HepG2 (cell line): ENCODE results near the gene KDM4E. TPM values are rescaled to one million over a fixed set of nuclear protein-coding genes. Genes with fewer than 3 reads are reported as not detected.

Experiments used
- ATF2 ChIP-seq: sonication (generic); formaldehyde crosslinking; IDR thresholded peaks from 2 replicates; pipeline ENCODE4 v1.4.0; 2020; ENCODE audit warnings: missing genetic modification reagents
- CAMTA2 ChIP-seq: sonication (generic); formaldehyde crosslinking; IDR thresholded peaks from 2 replicates; pipeline ENCODE4 v1.4.0; 2020; ENCODE audit warnings: mild to moderate bottlenecking, missing genetic modification reagents, borderline replicate concordance
- MAFF ChIP-seq: IDR thresholded peaks from 2 replicates; pipeline ENCODE4 v1.6.1; 2011; ENCODE audit warnings: low read depth, low read length, improper control_type of control experiment
- NR1H2 ChIP-seq: sonication (generic); formaldehyde crosslinking; IDR thresholded peaks from 2 replicates; pipeline ENCODE4 v1.8.1; 2022; ENCODE audit warnings: low read depth, missing genetic modification reagents, borderline replicate concordance
- PLRG1 ChIP-seq: fragments of 450-650 bp; conservative IDR thresholded peaks from 2 replicates; pipeline ENCODE4 v1.6.1; 2016
- POGZ ChIP-seq: sonication (generic); formaldehyde crosslinking; IDR thresholded peaks from 2 replicates; pipeline ENCODE4 v1.4.0; 2020; ENCODE audit warnings: mild to moderate bottlenecking, missing genetic modification reagents
- RARG ChIP-seq: sonication (generic); formaldehyde crosslinking; IDR thresholded peaks from 2 replicates; pipeline ENCODE4 v1.4.0; 2020; ENCODE audit warnings: low read depth, mild to moderate bottlenecking, missing genetic modification reagents
- ZNF264 ChIP-seq: sonication (generic); formaldehyde crosslinking; IDR thresholded peaks from 2 replicates; pipeline ENCODE4 v1.4.0; 2020; ENCODE audit warnings: missing genetic modification reagents
- ZNF282 ChIP-seq: fragments of 450-650 bp; IDR thresholded peaks from 2 replicates; pipeline ENCODE4 v1.6.1; 2018; ENCODE audit not compliant: partially characterized antibody
- ZNF879 ChIP-seq: sonication (generic); formaldehyde crosslinking; IDR thresholded peaks from 2 replicates; pipeline ENCODE4 v1.8.1; 2023; ENCODE audit warnings: missing genetic modification reagents
- polyA plus RNA-seq, 8 experiments: library from polyadenylated mRNA; depleted of rRNA in 3 of 8; stranded (reverse) in 7 of 8; unstranded in 1 of 8; fragments of >200 nt; fragmentation: Illumina TruSeq in 4 of 8; extraction: Trizol in 4 of 8; gene quantifications; 2 replicates each; pipeline versions ENCODE4 v1.2.1 to v1.2.3, GENCODE V29; 2011 to 2016; ENCODE audit warnings: low read depth in 4 of 8, missing spikeins in 1 of 8, mixed read lengths in 1 of 8; ENCODE audit not compliant: insufficient read depth in 1 of 8
- total RNA-seq, 5 experiments: library from RNA; depleted of rRNA; stranded (reverse); fragments of >200 nt; fragmentation: Illumina TruSeq; extraction: Trizol; gene quantifications; 2 replicates each; pipeline ENCODE4 v1.2.3, GENCODE V29; 2016; ENCODE audit warnings: low read depth in 1 of 5
- TF ChIP-seq, protein P1 (sequence below): sonication (generic); formaldehyde crosslinking; IDR thresholded peaks from 2 replicates; pipeline ENCODE4 v1.5.0; 2020; ENCODE audit warnings: mild to moderate bottlenecking, missing genetic modification reagents, borderline replicate concordance
- TF ChIP-seq, protein P2 (sequence below): sonication (generic); formaldehyde crosslinking; IDR thresholded peaks from 2 replicates; pipeline ENCODE4 v1.8.0; 2022; ENCODE audit warnings: mild to moderate bottlenecking, missing genetic modification reagents, borderline replicate concordance
- TF ChIP-seq, protein P3 (sequence below): sonication (generic); formaldehyde crosslinking; IDR thresholded peaks from 2 replicates; pipeline ENCODE4 v1.4.0; 2020; ENCODE audit warnings: mild to moderate bottlenecking, missing genetic modification reagents

Gene KDM4E
- total and polyA plus RNA-seq, 2 of the 13 experiments (the other 11 are each of a cell fraction or from before 2014, with no cell fraction given), result not detected

DNA sequence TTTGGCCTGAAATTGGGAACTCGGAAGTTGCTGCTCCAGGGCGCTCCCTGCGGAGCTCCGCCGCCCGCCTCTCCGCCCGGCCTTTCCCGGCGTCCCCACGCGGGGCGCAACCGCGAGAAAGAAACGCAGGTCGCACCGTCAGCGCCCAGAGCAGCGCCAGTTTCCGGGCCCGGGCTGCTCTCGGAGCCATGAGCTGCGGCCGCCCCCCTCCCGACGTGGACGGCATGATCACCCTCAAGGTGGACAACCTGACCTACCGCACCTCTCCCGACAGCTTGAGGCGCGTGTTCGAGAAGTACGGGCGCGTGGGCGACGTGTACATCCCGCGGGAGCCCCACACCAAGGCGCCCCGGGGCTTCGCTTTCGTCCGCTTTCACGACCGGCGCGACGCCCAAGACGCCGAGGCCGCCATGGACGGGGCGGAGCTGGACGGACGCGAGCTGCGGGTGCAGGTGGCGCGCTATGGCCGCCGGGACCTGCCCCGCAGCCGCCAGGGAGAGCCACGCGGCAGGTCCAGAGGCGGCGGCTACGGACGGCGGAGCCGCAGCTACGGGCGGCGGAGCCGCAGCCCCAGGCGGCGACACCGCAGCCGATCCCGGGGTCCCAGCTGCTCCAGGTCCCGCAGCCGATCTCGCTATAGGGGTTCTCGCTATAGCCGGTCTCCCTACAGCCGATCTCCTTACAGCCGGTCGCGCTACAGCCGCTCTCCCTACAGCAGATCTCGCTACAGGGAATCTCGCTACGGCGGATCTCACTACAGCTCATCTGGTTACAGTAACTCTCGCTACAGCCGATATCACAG, 42.2 kb downstream of the KDM4E start (continued):
- TF ChIP-seq, protein P1, sequence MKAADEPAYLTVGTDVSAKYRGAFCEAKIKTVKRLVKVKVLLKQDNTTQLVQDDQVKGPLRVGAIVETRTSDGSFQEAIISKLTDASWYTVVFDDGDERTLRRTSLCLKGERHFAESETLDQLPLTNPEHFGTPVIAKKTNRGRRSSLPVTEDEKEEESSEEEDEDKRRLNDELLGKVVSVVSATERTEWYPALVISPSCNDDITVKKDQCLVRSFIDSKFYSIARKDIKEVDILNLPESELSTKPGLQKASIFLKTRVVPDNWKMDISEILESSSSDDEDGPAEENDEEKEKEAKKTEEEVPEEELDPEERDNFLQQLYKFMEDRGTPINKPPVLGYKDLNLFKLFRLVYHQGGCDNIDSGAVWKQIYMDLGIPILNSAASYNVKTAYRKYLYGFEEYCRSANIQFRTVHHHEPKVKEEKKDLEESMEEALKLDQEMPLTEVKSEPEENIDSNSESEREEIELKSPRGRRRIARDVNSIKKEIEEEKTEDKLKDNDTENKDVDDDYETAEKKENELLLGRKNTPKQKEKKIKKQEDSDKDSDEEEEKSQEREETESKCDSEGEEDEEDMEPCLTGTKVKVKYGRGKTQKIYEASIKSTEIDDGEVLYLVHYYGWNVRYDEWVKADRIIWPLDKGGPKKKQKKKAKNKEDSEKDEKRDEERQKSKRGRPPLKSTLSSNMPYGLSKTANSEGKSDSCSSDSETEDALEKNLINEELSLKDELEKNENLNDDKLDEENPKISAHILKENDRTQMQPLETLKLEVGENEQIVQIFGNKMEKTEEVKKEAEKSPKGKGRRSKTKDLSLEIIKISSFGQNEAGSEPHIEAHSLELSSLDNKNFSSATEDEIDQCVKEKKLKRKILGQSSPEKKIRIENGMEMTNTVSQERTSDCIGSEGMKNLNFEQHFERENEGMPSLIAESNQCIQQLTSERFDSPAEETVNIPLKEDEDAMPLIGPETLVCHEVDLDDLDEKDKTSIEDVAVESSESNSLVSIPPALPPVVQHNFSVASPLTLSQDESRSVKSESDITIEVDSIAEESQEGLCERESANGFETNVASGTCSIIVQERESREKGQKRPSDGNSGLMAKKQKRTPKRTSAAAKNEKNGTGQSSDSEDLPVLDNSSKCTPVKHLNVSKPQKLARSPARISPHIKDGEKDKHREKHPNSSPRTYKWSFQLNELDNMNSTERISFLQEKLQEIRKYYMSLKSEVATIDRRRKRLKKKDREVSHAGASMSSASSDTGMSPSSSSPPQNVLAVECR (CRISPR knock-in tag), result peak; percentile 58; the same call in 1 of the 2 replicates
- TF ChIP-seq RARG (CRISPR knock-in tag), result no peak
- no peak; the same call in 1 of the 2 replicates for TF ChIP-seq POGZ
- TF ChIP-seq PLRG1, result no peak
- TF ChIP-seq, protein P2, sequence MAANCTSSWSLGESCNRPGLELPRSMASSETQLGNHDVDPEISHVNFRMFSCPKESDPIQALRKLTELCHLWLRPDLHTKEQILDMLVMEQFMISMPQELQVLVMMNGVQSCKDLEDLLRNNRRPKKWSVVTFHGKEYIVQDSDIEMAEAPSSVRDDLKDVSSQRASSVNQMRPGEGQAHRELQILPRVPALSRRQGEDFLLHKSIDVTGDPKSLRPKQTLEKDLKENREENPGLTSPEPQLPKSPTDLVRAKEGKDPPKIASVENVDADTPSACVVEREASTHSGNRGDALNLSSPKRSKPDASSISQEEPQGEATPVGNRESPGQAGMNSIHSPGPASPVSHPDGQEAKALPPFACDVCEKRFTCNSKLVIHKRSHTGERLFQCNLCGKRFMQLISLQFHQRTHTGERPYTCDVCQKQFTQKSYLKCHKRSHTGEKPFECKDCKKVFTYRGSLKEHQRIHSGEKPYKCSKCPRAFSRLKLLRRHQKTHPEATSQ (CRISPR knock-in tag), result 0 out of 2 replicates have a peak, but pooled peaks have one; percentile 36
- TF ChIP-seq ZNF264 (CRISPR knock-in tag), result no peak
- no peak for TF ChIP-seq MAFF
- no peak; the same call in 1 of the 2 replicates for TF ChIP-seq CAMTA2 (CRISPR knock-in tag)
- no peak for TF ChIP-seq ZNF282
- TF ChIP-seq NR1H2 (CRISPR knock-in tag), result no peak
- no peak for TF ChIP-seq ZNF879
- TF ChIP-seq ATF2 (CRISPR knock-in tag), result no peak
- TF ChIP-seq, protein P3, sequence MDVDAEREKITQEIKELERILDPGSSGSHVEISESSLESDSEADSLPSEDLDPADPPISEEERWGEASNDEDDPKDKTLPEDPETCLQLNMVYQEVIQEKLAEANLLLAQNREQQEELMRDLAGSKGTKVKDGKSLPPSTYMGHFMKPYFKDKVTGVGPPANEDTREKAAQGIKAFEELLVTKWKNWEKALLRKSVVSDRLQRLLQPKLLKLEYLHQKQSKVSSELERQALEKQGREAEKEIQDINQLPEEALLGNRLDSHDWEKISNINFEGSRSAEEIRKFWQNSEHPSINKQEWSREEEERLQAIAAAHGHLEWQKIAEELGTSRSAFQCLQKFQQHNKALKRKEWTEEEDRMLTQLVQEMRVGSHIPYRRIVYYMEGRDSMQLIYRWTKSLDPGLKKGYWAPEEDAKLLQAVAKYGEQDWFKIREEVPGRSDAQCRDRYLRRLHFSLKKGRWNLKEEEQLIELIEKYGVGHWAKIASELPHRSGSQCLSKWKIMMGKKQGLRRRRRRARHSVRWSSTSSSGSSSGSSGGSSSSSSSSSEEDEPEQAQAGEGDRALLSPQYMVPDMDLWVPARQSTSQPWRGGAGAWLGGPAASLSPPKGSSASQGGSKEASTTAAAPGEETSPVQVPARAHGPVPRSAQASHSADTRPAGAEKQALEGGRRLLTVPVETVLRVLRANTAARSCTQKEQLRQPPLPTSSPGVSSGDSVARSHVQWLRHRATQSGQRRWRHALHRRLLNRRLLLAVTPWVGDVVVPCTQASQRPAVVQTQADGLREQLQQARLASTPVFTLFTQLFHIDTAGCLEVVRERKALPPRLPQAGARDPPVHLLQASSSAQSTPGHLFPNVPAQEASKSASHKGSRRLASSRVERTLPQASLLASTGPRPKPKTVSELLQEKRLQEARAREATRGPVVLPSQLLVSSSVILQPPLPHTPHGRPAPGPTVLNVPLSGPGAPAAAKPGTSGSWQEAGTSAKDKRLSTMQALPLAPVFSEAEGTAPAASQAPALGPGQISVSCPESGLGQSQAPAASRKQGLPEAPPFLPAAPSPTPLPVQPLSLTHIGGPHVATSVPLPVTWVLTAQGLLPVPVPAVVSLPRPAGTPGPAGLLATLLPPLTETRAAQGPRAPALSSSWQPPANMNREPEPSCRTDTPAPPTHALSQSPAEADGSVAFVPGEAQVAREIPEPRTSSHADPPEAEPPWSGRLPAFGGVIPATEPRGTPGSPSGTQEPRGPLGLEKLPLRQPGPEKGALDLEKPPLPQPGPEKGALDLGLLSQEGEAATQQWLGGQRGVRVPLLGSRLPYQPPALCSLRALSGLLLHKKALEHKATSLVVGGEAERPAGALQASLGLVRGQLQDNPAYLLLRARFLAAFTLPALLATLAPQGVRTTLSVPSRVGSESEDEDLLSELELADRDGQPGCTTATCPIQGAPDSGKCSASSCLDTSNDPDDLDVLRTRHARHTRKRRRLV, result no peak
